ENCODE results near the gene REXO1.
"Not testable (repeated sequence)": the region's sequence is repeated elsewhere in the genome, so short reads cannot be mapped to it uniquely, and the experiment has no call there.

The REXO1 gene

DNA sequence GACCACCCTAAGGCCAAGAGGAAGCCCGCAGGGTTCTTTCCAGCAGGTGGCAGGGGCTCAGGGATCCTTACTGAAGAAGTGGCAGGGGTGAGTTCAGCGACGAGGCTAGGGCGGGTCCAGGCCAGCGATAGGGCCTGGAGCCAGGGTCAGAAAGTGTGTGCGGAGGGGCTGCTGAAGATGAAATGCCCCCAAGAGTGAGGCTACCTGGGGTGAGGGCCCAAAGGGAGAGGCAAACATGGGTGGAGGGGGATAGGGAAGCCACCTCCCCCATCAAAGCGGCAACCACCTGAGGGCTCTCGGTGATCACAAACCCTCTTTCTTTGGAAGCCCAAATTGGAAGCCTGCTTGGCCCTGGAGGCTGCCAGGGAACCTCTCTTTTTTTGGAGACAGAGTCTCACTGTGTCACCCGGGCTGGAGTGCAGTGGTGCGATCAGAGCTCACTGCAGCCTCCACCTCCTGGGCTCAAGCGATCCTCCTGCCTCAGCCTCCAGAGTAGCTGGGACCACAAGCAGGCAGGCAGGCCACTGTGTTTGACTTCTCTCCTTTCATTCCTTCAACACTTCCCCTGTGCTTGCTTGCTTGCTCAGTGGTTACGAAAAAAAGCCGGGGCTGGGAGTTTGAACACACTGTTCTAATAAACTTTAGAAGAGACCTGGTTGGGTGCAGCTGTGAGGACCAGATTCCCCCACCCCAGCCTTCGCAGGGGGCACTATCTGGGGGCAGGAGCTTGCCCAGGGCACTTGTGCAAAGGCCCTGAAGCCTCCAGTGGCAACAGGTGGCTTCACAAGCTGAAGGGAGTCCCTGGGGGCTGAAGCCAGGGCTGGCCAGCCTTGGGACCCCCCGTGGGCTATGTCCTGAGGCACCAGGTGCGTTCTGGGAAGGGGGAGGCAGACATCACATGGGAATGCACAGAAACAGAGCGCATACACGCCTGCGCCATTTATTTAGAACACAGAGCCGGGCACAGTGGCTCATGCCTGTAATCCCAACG is 34.8 kb downstream of the REXO1 start:
- DNase-seq (ENCODE audit: low spot score), result no peak

DNA sequence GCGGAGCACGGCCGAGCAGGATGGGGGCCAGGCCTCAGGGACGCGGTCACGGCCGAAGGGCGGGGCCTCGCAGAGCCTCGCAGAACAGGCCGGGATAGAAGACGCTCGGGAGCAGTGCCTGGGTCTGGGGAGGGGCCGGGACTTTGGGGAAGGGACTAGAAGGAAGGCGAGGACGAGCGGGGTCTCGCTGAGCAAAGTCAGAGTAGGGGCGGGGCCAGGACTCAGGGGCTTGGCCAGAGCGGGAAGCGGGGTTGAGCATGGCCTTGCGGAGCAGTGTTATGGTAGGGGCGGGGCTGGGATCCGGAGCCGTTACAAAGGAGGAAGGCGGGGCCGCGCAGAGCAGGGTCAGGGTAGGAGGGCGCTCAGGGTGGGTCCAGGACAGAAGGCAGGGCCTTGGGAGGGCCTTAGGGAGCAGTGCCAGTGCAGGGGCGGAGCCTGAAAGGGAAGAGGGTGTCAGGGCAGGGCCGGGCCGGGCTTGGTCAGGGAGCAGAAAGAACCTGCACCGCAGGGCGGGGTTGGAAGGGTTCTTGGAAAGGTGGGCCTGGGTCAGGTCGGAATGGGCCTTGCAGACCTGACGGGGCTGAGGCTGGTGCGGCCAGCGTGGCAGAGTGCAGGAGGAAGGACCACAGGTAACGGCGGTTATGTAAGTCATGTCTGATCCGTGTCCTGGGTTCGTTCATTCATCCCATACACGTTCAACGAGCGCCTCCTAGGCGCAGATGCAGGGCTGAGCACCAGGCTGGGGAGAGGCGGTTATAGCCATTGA is 35.7 kb downstream of the REXO1 start:
- DNase-seq (ENCODE audit: low spot score), result peak; percentile 95

DNA sequence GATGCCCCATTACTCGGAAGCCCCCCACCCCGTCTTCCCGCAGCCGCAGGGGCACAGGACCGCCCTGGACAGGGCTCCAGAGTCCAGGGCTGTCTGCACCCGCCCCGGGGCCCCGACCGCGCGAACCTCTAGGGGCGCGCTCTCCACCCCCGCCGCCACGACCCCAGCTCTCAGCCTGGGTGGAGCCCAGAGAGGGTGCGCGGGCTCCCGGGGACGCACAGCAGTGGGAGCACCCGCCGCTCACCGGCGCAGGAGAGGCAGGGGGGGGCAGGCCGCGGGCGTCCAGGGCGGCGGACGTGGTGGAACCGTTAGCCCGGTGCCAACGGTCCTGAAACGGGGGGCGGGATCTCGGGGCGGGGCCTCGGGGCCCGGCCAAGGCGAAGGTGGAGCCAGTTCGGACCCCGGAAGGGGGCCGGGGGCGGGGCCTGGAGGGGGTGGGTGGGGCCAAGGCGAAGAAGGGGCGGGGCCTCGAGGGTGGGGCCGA is 36.3 kb downstream of the REXO1 start, which contains the start of gene ATP8B3:
ATP8B3 (minus strand) TSS at position 335 of the 484 bp plus-strand sequence. CDS start 540 bp downstream, outside the sequence.
- peak; percentile 99 for DNase-seq (ENCODE audit: low spot score)

DNA sequence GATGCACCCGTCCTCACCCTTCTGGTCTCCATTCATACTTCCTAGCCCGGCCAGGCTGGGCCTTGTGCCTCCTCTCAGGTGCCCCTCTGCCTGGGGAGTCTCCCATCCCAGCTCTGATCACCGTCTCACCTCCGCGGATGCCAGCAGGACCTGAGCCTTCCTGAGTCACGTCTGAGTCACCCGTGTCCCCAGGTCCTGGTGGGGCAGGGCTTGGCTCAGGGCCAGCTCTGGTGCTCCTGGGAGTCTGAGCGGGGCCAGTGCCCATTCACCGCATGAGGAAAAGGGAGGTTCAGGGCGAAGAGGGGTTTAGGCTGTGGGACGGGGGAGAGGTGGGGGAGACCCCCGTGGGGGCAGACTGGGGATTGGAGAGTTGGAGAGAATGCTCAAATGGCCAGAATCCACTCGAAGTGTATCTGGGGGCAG is 36.8 kb downstream of the REXO1 start:
- DNase-seq (ENCODE audit: low spot score), result peak; percentile 71

DNA sequence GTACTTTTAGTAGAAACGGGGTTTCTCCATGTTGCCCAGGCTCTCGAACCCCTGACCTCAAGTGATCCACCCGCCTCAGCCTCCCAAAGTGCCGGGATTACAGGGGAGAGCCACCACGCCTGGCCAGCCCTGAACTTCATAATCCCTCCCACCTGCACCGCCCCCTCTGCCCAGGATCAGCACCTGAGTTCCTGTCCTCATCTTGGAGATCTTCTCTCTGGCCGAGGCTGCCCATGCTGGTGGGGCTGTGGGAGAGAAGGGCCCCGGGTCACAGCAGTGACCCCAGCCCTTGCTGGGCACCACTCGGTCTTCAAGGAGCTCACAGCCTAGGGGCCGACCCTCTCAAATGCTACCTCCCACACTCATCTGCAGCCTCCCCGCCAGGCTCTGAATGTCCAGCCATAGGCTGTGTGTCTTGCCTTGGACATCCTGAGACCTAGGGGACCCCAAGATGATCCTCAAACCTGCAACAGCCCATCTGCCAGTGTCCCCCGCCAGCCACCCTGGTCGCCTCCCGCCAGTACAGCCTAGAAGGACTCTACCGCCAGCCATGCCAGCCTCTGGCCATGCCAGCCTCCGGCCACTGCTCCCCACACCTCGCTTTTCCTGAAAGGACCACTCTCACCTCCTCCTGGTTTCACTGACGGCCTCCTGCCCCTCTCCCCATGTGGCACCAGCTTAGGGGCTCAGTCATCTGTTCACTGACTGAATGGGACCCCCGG is 37.7 kb downstream of the REXO1 start:
- no peak for DNase-seq (ENCODE audit: low spot score)

DNA sequence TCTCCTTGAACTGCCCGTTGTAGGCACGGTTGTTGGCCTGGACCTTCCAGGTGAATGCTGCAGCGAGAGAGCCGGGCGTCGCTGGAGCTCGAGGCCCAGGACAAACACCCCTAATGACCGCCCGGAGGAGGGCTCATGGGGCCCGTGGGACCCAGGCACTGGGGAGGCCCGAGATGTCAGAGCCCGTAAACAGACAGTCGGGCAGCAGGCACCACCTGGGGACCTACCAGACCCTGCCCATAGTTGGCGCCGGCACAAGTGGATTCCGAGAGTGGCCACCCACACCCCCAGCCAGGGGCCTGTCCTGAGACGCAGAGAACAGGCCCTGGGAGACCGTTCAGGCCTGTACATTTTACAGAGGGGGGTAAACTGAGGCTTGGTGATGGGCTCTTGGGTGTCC is 38.6 kb downstream of the REXO1 start:
- no peak for DNase-seq (ENCODE audit: low spot score)

DNA sequence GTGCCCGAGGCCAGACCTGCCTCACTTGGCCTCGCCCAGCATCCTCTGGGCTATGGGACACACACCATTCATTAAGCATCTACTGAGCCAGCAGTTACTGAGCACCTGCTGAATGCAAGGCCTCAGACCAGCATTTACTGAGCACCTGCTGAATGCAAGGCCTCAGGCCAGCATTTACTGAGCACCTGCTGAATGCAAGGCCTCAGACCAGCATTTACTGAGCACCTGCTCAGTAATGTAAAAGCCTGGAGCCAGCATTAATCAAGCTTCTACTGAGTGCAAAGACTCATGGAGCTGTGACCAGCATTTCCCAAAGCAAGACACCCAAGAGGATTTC is 39.9 kb downstream of the REXO1 start:
- DNase-seq (ENCODE audit: low spot score), result no peak

DNA sequence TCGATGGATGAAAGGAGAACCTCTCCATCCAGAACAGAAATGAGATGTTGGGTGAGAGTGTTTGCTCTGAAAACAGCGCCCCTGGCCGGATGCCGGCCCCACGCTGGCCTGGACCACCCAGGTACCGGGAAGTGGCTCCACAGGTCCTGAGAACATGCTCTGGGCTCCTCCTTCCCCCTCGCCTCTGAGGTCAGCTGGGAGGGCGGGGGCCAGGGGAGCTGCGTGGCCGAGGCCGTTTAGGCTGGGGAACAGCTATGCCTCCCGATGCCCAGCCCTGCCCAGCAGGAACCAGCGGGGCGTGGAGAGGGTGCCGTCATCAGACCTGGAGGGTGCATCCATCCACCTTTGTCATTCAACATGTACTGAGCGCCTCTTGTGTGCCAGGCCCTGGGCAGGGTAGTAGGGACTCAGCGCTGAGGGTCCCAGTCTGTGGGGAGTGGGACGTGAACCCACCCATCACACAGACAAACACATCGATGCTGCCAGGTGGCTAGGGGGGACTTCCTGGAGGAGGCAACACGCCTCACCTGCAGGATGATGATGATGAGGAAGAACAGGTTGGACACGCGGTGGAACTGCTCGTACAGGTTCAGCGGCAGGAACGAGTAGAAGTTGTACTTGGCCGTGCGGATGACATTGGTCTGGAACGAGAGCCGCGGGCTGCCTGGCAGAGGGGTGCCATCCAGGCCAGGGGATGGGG is 40.4 kb downstream of the REXO1 start:
- DNase-seq (ENCODE audit: low spot score), result no peak

DNA sequence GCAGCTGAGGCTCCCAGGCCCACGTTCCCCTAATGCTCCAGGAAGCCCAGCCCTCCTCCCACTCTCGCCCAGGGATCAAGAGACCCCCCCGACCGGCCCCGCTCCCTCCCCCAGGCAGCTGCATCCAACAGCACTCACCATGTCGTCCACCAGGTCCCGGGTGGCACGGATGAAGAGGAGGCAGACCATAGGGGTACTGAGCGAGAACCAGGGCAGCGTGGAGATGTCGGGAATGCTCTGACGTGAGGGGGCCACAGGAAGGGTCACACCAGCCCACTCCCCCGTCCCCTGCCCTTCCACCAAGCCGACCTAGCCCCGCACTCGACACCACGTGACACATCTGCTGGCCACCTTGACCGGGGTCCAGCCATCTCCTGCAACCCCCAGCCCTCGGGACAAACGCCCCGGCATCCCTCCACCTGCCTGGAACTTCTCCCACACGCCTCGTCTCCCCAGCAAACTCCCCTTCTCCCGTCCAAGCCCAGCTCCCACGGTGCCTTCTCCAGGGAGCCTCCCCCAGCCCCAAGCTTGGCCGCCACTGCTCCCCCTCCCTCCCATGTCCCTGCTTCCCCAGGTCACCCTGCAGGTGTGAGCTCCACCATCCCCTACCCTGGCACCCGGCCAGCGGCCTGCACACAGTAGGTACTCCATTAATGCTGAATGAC is 41.1 kb downstream of the REXO1 start:
- DNase-seq (ENCODE audit: low spot score), result no peak

DNA sequence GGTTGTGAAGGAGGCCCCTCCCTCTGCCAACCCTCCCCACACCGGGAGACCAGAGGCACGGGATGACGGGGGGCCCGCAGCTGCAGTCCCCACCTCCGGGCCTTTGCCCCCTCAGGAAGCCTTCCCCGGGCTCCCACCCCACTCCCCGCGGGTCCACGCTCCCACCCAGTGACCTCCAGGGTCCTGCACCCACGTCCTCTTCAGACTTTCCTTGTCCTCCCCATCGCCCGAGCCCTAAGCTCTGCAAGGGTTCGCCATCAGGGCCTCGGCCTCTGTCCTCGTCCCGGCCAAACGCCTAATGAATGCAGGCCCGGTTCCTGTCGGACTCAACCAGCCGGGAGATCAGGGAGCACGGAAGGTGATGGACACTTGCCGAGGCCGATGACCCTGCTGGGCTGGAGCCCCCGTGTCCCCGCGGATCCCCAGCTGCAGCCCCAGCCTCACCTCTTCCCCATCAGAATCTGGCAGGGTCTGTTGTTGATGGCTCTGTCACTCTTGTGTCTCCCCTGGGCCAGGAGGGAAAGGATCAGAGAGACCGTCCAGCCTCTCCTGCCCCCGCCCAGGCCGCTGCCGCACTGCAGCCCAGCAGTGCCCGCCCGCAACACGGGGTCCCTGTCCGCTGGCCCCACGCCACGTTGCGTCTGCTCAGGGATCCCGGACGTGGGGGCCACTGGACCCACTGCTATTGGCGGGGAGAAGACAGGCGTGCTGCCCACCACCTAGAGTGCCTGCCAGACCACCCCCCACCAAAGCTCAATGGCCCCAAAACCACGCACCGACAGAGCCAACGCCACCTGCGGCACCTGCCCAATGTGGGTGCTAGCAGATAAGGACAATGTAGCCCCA is 41.9 kb downstream of the REXO1 start:
- DNase-seq (ENCODE audit: low spot score), result no peak

DNA sequence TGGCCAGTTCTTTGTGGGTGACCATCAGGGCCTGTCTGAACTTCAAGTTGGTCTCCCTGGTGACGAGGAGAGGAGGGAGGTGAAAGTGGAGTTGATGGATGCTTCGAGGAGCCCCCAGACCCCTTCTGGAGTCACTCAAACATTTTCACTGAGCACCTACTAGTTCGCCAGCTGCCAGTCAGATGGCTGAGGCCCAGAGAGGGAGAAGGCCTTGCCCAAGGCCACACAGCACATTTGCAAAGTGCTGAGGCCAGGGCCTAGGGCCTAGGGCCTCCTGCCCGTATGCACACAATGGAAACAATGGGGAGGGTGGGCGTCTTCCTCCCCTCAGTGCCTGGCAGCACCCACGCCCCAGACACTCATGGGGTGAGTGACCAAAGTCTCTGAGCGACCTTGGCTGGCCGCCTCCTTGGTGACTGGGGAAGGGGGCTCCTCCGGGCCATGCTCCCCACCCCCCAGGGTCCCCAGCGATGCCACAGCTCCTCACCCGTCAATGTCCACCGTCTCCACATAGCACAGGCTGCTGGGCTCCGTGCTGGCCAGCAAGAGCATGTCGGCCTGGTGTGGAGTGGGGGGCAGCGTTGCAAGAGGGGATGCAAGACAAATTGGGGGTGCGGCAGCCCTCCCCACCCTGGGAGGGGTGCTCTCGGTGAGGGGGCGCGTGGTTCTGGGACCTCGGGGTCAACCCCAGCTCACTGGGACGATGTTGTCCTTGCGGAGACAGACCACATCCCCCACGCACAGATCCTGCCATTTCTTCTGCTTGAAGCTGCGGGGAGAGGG is 42.7 kb downstream of the REXO1 start:
- DNase-seq (ENCODE audit: low spot score), result no peak

DNA sequence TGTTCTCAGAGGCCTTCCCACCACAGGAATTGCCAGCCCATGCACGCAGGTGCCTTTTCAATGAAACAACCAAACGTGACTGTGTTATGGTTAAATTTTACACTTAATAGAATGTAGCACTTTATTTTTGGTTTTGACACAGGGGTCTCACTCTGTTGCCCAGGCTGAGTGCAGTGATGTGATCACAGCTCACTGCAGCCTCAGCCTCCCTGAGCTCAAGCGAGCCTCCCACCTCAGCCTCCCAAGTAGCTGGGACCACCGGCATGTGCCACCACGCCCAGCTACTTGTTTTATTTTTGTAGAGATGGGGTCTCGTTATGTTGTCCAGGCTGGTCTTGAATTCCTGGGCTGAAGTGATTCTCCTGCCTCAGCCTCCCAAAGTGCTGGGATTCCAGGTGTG is 43.4 kb downstream of the REXO1 start:
- no peak for DNase-seq (ENCODE audit: low spot score)

DNA sequence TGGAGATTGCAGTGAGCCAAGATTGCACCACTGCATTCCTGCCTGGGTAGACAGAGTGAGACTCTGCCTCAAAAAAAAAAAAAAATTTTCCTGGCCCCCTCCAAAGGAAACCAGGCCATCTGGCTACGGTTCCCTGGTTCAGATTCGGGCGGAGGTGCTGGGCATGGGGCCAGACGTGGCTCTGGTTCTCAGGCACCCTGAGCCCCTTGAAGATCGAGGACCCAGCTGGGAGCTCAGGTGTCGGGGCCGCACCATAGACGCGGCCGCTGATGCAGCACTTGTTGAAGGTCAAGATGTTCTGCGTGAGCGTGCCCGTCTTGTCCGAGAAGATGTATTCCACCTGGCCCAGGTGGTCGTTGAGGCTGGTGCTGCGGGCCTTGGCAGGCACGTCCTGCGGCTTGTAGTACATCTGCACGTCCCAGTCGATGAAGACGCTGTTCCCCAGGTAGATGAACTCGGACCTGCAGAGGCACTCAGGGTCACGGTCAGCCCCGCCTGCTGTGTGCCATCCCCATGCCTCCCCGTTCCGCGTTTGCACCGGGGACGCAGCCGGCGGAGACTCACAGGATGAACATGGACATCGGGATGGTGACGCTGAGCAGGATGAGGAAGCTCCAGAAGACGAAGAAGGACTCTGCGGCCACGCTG is 48.5 kb downstream of the REXO1 start:
- DNase-seq (ENCODE audit: low spot score), result no peak

DNA sequence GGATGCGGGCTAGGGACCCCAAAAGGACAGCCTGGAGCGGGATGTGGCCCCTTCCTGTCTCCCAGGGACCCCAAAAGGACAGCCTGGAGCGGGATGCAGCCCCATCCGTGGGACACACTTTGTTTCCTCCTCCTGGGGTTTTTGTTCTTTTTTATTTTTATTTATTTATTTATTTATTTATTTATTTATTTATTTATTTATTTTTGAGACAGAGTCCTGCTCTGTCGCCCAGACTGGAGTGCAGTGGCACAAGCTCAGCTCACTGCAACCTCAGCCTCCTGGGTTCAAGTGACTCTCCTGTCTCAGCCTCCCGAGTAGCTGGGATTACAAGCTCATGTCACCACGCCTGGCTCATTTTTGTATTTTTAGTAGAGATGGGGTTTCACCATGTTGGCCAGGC is 51.0 kb downstream of the REXO1 start:
- not testable (repeated sequence) for DNase-seq (ENCODE audit: low spot score)

DNA sequence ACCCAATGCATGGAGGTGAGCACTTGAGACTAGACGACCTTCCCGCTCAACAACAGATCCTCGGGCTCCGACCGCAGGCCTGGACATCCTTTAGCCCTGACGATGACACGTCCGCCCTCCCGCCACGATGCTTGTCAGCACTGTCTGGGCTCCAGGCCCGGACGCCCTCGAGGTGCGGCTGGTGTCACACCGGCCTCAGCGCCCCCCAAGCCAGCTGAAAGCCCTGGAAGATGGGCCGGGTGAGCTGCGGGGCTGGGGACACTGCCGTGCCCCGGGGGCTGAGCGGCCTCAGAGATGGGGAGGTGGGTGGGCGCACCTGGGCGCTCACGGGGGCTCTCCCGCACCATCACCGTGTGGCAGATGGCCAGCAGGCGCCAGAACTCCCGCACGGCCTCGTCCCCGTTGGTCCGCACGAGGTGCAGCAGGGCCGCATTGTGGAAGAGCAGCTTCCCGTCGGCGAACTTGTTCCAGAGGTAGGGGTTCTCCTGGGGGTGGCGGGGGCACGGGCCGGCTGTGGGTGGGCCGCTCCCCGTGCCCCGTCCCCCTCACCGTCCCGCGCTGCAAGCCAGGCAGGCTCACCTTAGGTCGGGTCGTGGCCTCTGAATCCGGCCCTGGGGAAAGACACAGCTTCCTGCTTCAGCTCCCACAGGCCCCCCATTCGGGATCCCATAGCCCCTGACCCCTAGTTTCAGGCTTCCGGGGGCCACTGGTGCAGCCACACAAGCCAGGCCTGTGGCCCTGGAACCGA is 51.7 kb downstream of the REXO1 start:
- no peak for DNase-seq (ENCODE audit: low spot score)

DNA sequence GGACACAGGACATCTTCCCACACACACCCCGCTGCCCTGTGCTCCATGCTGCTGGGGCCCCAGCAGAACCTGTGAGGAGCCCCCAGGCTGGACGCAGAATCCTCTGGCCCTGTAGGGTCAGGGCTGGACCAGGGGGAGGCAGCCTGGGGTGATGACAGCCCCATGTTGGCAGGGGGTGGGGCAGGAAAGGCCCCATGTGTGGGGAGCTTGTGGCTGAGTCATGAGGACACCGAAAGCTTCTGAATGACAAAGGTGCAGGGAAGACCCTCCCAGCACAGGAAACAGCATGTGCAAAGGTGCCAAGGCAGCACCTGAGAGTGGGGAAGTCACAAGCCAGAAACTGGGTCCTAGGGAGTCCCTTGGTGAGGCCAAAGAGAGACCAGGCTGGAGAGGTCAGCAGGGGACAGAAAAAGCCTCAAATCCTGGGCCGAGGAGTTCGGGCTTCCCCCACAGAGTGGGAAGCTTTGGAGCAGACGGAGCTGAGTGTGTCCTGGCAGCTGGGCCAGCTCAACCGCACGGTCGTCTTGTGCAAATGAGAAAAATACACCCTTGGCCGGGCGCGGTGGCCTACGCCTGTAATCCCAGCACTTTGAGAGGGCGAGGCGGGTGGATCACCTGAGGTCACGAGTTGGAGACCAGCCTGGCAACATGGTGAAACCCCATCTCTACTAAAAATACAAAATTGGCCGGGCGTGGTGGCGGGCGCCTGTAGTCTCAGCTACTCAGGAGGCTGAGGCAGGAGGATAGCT is 53.7 kb downstream of the REXO1 start:
- DNase-seq (ENCODE audit: low spot score), result no peak

DNA sequence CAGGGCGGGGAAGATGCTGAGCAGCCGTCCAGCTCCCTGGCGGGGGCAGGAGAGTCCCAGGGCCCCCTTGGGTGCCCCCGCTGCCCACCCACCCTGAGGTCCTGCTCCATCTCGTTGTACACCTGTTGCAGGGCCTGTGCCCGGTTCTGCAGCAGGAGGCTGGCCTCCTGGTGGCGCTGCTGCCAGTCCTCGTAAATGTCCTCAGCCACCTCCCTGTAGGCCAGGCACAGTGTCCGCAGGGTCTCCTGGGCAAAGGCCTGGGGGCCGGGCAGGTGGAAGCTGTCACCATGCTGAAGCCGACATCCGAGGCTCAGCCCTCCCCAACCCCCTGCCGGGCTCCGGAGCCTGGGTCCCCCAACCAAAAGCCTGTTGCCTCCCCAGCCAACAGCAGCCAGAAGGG is 56.4 kb downstream of the REXO1 start:
- no peak for DNase-seq (ENCODE audit: low spot score)
